Thoracic aorta (tissue), 2 donors: ENCODE results near the gene ZNF831. TPM values are rescaled to one million over a fixed set of nuclear protein-coding genes. Genes with fewer than 3 reads are reported as not detected.

Source experiments
- ATAC-seq: fragments of 150-250 bp; one replicate; pipeline ENCODE4 v1.8.0; 2017; ENCODE audit warnings: low read depth; ENCODE audit not compliant: insufficient number of reproducible peaks, low FRiP score
- DNase-seq: peaks from one replicate; pipeline ENCODE4 v3.0.0-alpha.2; 2020; ENCODE audit warnings: low spot score
- H3K27ac ChIP-seq, 2 donors: fragments of 200-600 bp; sonication (generic); 1 replicate in 1 of 2; 2 replicates in 1 of 2; pipeline ENCODE4 v1.5.1; 2016; ENCODE audit warnings: mild to moderate bottlenecking in 2 of 2, moderate library complexity in 2 of 2
- H3K27me3 ChIP-seq: fragments of 200-600 bp; sonication (generic); replicated peaks from 2 replicates; pipeline ENCODE4 v1.6.0; 2016; ENCODE audit warnings: mild to moderate bottlenecking; ENCODE audit not compliant: insufficient read depth
- H3K36me3 ChIP-seq: fragments of 200-600 bp; sonication (generic); one replicate; pipeline ENCODE4 v1.5.1; 2016
- H3K4me1 ChIP-seq, 2 donors: fragments of 200-600 bp; sonication (generic); 1 replicate in 1 of 2; 2 replicates in 1 of 2; pipeline versions ENCODE4 v1.5.1 to v1.6.0; 2016; ENCODE audit warnings: low read depth in 2 of 2, mild to moderate bottlenecking in 1 of 2; ENCODE audit not compliant: control insufficient read depth in 1 of 2
- H3K4me3 ChIP-seq: fragments of 200-600 bp; sonication (generic); 2 replicates; pipeline ENCODE4 v1.5.1; 2016; ENCODE audit warnings: mild to moderate bottlenecking
- H3K9me3 ChIP-seq: fragments of 200-600 bp; sonication (generic); 2 replicates; pipeline ENCODE4 v1.5.1; 2016
- CTCF ChIP-seq: fragments of 200-600 bp; sonication (generic); IDR thresholded peaks from one replicate; pipeline ENCODE4 v1.5.1; 2019; ENCODE audit warnings: antibody characterized with exemption
- total RNA-seq, 2 donors: library from RNA; depleted of rRNA; stranded (reverse); fragments of >200 nt; gene quantifications; one replicate each; pipeline versions ENCODE4 v1.1.0 to v1.2.3, GENCODE V29; 2016

ZNF831 gene
- total RNA-seq, 2 donors from 2014 or later = 1.1 to 1.3 TPM

GRCh38 chr20:59217794-59218280 lies 54.2 kb downstream of the ZNF831 start:
- H3K9me3 ChIP-seq = no peaks in the 10 kb centered on the region
- no peaks in the 10 kb centered on the region for H3K36me3 ChIP-seq
- no peaks in the 10 kb centered on the region for H3K27me3 ChIP-seq
- H3K4me3 ChIP-seq = no peak overlapping the region
- H3K27ac ChIP-seq = no peak overlapping the region
- ATAC-seq (no peak), DNase-seq (no peak)
- TF ChIP-seq CTCF = no peak
- H3K4me1 ChIP-seq = peaks cover 11 to 20% of the 10 kb centered on the region in 2 donors

- Histone ChIP-seq H3K27me3 (no peaks in the 10 kb centered on the region), H3K4me3 (no peak overlapping the region), H3K36me3 (no peaks in the 10 kb centered on the region), H3K27ac (no peak overlapping the region), H3K4me1 (peaks cover 16 to 28% of the 10 kb centered on the region in 2 donors), H3K9me3 (no peaks in the 10 kb centered on the region)
- no peak for DNase-seq
- ATAC-seq = no peak
- TF ChIP-seq CTCF = no peak
These were observed 55.6 kb downstream of the ZNF831 start for GRCh38 chr20:59219211-59219610.

GRCh38 chr20:59220161-59220560 lies 56.5 kb downstream of the ZNF831 start:
- no peak for TF ChIP-seq CTCF
- ATAC-seq (no peak), DNase-seq (no peak)
- H3K4me3 ChIP-seq = no peak overlapping the region
- H3K27ac ChIP-seq = no peak overlapping the region
- H3K4me1 ChIP-seq = peaks cover 16 to 28% of the 10 kb centered on the region in 2 donors
- H3K27me3 ChIP-seq = no peaks in the 10 kb centered on the region
- H3K36me3 ChIP-seq = no peaks in the 10 kb centered on the region
- H3K9me3 ChIP-seq = no peaks in the 10 kb centered on the region

- Histone ChIP-seq H3K9me3 (no peaks in the 10 kb centered on the region), H3K27me3 (no peaks in the 10 kb centered on the region), H3K4me3 (no peak overlapping the region), H3K36me3 (no peaks in the 10 kb centered on the region), H3K4me1 (peaks cover 16 to 28% of the 10 kb centered on the region in 2 donors), H3K27ac (no peak overlapping the region)
- ATAC-seq (no peak), DNase-seq (no peak)
- TF ChIP-seq CTCF = no peak
These were observed 57.6 kb downstream of the ZNF831 start for GRCh38 chr20:59221049-59221706.

GRCh38 chr20:59221707-59222252 lies 58.2 kb downstream of the ZNF831 start:
- peak overlapping the region; percentile 74 for H3K4me3 ChIP-seq
- ATAC-seq = no peak

More at GRCh38 chr20:59221707-59222252, 58.2 kb downstream of the ZNF831 start:
- TF ChIP-seq CTCF = no peak
- no peak for DNase-seq
- Histone ChIP-seq H3K27ac (no peak overlapping the region), H3K27me3 (no peaks in the 10 kb centered on the region), H3K4me1 (peaks cover 16 to 28% of the 10 kb centered on the region in 2 donors), H3K9me3 (no peaks in the 10 kb centered on the region), H3K36me3 (no peaks in the 10 kb centered on the region)
